Mammary epithelial cell (primary cell): ENCODE results near the gene TBC1D22A.

Experiments used
- EZH2 ChIP-seq: IDR thresholded peaks from 2 replicates; pipeline ENCODE4 v1.6.1; 2012; ENCODE audit warnings: low read length, inconsistent platforms, borderline replicate concordance
- TF ChIP-seq, protein P1 (sequence below), 2 donors: IDR thresholded peaks in 1 of 2; conservative IDR thresholded peaks in 1 of 2; 2 replicates each; pipeline ENCODE4 v1.5.1; 2011 to 2012; ENCODE audit warnings: inconsistent platforms in 2 of 2, low read length in 2 of 2, mild to moderate bottlenecking in 2 of 2, control low read depth in 1 of 2, low read depth in 1 of 2; ENCODE audit not compliant: insufficient read depth in 1 of 2; ENCODE audit errors: extremely low read depth in 1 of 2

DNA sequence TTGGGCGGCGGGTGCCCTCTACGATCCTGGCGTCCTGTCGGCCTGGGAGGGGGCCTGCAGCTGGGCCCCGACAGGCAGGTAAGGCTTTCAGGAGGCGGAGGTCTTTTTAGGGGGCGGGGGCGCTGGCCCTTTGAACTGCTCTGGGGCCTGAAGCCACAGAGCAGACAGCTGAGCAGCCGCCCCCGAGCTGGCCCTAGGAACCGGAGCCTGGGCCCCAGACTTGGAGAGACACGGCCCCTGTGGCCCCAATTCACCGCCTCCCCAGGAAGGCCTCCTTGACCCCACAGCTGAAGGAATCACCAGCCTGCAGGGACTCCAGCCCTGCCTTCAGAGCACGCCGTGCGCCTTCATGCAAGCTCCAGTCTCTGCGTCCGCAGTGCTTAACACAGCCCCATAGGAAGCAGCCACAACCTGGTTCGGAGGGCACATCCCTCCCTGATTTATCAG lies 23.8 kb upstream of the TBC1D22A start:
- TF ChIP-seq, protein P1, sequence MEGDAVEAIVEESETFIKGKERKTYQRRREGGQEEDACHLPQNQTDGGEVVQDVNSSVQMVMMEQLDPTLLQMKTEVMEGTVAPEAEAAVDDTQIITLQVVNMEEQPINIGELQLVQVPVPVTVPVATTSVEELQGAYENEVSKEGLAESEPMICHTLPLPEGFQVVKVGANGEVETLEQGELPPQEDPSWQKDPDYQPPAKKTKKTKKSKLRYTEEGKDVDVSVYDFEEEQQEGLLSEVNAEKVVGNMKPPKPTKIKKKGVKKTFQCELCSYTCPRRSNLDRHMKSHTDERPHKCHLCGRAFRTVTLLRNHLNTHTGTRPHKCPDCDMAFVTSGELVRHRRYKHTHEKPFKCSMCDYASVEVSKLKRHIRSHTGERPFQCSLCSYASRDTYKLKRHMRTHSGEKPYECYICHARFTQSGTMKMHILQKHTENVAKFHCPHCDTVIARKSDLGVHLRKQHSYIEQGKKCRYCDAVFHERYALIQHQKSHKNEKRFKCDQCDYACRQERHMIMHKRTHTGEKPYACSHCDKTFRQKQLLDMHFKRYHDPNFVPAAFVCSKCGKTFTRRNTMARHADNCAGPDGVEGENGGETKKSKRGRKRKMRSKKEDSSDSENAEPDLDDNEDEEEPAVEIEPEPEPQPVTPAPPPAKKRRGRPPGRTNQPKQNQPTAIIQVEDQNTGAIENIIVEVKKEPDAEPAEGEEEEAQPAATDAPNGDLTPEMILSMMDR (conservative IDR thresholded peaks at IDR 0.05 in 1 of 2, IDR thresholded peaks at IDR 0.05 in 1 of 2; ENCODE audit: extremely low read depth in 1 of 2, insufficient read depth in 1 of 2, low read depth in 1 of 2, low read length in 2 of 2) = no peak
- TF ChIP-seq EZH2 = no peak
